Body of pancreas (tissue), 4 donors: Measurements from ENCODE around the gene LTB.
A peak's percentile ranks its signal among the peaks of the same experiment; 100 is the strongest.

Experiments used
- POLR2A ChIP-seq, 3 donors: fragments of 450-650 bp; IDR thresholded peaks; one replicate each; pipeline ENCODE4 v1.6.1; 2016; ENCODE audit warnings: antibody characterized with exemption in 3 of 3, mild to moderate bottlenecking in 2 of 3
- TF ChIP-seq, protein P1 (sequence below), 7 experiments: fragments of 450-650 bp in 4 of 7; fragments of 200-600 bp in 3 of 7; sonication (generic) in 3 of 7; IDR thresholded peaks; one replicate each; pipeline ENCODE4 v1.5.1; 2016 to 2019; ENCODE audit warnings: antibody characterized with exemption in 7 of 7

DNA sequence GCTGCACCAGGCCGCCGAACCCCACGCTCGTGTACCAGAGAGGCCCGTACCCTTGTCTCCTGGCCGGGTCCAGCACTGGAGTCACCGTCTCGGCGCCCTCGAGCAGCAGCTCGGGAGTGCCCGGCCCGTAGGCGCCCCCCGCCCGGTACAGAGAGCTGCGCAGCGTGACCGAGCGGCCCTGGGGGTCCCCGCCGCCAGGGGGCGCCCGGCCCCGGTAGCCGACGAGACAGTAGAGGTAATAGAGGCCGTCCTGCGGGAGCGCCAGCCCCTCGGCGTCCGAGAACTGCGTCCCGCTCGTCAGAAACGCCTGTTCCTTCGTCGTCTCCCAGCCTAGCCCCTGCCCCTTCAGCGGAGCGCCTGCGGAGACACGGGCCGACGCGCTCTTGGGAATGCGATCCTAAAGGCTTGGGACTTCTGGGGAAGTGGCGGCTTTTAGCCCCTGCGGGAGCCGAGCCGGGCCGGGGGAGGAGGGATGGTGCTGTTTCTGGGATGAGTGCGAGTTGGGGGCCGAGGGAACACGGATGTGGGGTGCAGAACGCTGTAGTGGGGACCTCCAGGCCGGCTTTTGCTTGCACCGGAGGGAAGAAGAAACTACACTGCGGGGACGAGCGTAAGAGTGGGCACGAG, 1.3 kb downstream of the LTB start:
- TF ChIP-seq, protein P1, sequence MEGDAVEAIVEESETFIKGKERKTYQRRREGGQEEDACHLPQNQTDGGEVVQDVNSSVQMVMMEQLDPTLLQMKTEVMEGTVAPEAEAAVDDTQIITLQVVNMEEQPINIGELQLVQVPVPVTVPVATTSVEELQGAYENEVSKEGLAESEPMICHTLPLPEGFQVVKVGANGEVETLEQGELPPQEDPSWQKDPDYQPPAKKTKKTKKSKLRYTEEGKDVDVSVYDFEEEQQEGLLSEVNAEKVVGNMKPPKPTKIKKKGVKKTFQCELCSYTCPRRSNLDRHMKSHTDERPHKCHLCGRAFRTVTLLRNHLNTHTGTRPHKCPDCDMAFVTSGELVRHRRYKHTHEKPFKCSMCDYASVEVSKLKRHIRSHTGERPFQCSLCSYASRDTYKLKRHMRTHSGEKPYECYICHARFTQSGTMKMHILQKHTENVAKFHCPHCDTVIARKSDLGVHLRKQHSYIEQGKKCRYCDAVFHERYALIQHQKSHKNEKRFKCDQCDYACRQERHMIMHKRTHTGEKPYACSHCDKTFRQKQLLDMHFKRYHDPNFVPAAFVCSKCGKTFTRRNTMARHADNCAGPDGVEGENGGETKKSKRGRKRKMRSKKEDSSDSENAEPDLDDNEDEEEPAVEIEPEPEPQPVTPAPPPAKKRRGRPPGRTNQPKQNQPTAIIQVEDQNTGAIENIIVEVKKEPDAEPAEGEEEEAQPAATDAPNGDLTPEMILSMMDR (IDR thresholded peaks at IDR 0.05) = peak; percentile 88 to 97 (median 94)
- TF ChIP-seq POLR2A (IDR thresholded peaks at IDR 0.05) = peak in 2 of 3 donors; percentile 64 to 65
